GM18868 (cell line): Measurements from ENCODE around the gene PPP6R3.

ENCODE experiments used
- ATAC-seq: cut with Tn5 transposase; IDR thresholded peaks from one replicate; pipeline ENCODE4 v1.9.1; 2021; ENCODE audit warnings: mild to moderate bottlenecking, moderate library complexity; ENCODE audit not compliant: unreplicated experiment

The PPP6R3 gene, protein sequence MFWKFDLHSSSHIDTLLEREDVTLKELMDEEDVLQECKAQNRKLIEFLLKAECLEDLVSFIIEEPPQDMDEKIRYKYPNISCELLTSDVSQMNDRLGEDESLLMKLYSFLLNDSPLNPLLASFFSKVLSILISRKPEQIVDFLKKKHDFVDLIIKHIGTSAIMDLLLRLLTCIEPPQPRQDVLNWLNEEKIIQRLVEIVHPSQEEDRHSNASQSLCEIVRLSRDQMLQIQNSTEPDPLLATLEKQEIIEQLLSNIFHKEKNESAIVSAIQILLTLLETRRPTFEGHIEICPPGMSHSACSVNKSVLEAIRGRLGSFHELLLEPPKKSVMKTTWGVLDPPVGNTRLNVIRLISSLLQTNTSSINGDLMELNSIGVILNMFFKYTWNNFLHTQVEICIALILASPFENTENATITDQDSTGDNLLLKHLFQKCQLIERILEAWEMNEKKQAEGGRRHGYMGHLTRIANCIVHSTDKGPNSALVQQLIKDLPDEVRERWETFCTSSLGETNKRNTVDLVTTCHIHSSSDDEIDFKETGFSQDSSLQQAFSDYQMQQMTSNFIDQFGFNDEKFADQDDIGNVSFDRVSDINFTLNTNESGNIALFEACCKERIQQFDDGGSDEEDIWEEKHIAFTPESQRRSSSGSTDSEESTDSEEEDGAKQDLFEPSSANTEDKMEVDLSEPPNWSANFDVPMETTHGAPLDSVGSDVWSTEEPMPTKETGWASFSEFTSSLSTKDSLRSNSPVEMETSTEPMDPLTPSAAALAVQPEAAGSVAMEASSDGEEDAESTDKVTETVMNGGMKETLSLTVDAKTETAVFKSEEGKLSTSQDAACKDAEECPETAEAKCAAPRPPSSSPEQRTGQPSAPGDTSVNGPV

DNA sequence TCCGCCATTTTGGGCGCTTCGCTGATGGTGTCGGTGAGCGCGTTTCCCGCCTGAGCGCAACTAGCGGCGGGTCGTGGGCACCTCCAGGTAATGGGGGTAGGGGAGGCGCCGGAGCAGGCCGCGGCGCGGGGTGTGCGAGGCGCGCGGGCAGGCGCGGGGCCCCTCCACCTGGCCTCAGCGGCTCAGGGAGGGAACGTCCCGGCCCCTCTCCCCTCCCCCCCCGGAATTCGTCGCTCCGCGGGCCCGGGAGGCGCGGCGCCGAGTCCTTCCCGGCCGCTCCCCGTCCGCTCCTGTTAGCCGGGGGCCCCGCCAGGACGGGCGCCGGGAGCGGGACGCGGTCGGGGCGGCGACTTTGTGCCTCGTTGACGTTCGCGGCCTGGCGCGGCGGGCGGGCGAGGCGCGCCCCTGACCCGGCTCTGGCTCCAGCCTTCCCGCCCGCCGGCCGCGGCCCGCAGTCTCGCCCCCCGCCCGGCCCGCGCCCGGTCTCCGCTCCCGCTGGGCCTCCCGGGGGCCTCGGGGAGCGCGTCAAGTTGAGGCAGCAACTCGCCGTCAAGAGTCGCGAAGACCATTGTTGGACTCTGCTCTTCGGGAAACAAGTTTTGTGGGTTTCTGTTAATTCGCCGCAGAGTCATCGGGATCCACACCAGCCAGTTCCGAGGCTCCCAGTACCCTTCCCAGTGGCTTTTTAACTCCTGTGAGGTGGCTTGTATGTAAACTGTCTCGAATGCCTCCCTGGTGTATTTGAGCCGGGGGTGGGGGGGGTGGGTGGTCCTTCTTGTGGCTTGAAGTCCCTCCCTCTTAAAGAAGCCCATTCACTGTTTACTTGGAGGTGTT lies at the start of gene PPP6R3:
TSS of gene PPP6R3 (plus strand) at position 12 of the 834 bp plus-strand sequence. CDS start 76,913 bp downstream, outside the sequence.
- ATAC-seq: peak; percentile 27

DNA sequence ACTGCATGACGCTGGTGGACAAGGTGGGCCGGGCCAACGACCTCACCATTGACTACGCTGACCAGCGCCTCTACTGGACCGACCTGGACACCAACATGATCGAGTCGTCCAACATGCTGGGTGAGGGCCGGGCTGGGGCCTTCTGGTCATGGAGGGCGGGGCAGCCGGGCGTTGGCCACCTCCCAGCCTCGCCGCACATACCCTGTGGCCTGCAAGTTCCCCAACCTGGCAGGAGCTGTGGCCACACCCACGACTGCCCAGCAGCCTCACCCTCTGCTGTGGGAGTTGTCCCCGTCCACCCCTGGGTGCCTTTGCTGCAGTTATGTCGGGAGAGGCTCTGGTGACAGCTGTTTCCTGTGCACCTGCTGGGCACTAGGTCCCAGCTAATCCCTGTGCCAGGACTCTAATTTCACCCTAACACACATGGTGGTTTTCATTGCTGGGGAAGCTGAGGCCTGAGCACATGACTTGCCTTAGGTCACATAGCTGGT lies 49.0 kb upstream of the PPP6R3 start:
- ATAC-seq: no peak

DNA sequence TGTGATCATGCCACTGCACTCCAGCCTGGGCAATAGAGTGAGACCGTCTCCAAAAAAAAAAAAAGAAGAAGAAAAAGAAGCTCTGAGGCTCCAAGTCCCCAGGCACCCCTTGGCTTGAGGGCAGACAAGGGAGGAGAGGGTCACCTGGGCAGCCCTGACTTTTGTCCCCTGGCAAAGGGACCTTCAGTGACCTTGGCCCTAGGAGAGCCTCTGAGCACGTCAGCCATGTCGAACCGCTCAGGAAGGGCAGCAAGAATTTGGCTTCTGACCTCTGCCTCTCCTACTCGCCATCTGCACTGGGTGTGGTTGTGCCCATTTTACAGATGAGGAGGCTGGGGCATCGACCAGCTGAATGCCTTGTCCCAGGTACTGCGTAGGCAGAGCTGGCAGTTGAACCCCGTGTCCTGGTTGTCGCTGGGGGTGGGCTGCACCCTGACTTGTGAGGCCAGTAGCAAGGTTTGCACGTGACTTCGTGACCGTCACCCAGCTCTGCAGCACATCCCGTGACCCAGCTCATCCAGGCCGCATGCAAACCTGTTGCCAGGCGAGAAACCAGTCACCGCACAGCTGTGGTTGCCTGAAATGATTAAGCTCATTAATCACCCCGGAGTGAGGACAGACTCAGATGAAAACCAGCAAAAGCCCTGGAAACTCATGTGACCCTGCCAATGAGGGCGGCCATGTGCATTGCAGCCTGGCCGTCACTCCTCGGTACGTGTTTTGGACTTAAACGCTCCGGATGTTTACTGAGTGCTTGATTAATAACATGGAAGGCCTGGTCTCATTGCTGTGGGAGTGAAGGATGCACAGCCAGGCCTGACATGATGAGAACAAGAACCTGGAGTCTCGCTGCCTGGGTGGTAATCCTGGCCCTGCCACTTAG lies 47.7 kb upstream of the PPP6R3 start:
- no peak for ATAC-seq

DNA sequence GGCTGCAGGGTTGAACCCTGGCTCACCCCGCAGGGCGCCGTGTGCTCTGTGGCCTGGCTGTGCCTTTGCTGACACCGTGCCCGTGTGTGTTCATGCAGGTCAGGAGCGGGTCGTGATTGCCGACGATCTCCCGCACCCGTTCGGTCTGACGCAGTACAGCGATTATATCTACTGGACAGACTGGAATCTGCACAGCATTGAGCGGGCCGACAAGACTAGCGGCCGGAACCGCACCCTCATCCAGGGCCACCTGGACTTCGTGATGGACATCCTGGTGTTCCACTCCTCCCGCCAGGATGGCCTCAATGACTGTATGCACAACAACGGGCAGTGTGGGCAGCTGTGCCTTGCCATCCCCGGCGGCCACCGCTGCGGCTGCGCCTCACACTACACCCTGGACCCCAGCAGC lies 47.0 kb upstream of the PPP6R3 start:
- no peak for ATAC-seq

DNA sequence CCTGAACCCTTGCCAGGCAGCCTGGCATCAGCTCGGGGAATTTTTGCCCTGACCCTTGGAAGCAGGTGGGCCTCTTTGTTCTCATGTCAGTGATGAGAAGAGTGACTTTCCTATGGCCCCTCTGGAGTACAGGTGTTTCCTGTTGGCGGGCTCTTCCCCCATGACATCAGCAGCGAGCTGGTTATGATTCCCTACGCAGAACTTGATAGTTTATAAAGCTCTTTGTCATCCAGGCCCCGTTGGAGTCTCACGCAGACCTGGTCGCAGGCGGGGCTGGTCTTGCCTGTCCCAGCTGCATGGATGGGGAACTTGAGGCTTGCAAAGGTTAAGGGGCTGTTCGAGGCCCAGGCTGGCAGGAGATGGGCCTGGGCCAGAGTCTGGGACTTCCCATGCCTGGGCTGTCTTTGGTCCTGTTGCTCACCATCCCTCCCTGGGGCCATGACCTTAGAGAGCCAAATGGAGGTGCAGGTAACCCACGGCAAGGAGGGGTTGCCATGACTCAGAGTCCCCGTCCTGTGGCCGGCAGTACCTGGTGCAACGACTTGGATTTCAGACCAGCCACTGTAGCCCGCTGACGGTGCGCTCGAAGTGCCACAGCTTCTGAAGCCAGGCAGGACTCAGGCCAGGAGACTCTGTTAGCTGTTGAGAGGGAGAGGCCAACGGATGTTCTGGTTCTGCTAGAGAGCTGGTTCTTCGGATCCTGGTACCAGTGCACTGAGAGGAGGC lies 45.9 kb upstream of the PPP6R3 start:
- ATAC-seq: no peak

DNA sequence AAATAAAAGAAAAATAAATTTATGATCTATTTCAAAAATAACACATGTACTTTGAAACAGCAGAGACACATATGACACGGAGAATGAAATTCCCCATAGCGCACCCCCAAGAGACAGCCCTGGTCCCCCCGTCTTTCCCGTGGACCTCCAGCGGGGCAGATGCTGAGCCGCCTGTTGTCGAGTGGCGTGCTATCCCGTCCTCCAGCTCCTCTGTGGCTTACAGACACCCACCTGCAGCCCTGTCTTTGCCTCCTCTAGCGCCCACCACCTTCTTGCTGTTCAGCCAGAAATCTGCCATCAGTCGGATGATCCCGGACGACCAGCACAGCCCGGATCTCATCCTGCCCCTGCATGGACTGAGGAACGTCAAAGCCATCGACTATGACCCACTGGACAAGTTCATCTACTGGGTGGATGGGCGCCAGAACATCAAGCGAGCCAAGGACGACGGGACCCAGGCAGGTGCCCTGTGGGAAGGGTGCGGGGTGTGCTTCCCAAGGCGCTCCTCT lies 44.4 kb upstream of the PPP6R3 start:
- ATAC-seq: no peak

DNA sequence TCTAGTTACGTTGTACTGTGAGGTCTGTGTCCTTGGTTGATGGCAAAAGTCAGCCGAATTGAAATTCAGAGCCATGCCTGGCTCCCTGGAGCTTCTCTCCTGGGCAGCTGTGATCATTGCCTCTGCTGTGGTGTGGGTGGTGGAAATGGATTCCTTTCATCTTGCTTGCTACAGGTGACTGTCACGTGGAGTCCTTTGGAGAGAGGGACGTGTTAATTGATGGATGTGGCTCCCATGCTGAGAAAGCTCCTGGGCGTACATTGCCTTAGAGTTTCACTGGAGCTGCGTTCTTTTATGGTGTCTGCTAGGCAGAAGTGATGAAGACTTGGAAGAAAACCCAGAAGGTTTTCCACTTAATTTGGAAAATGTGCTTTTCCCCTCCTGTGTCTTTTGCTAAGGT lies 41.9 kb upstream of the PPP6R3 start:
- no peak for ATAC-seq

DNA sequence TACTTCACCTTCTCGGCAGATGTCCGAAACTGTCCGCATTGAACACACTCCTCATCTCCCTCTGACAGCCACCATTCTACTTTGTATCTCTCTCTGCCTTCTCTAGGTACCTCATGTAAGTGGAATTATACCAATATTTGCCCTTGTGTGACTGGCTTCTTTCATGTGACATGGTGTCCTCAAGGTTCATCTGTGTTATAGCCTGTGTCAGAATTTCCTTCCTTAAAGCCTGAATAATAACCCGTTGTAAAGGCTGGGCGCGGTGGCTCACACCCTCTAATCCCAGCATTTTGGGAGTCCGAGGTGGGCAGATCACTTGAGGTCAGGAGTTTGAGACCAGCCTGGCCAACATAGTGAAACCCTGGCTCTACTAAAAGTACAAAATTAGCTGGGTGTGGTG lies 40.4 kb upstream of the PPP6R3 start:
- ATAC-seq: no peak

DNA sequence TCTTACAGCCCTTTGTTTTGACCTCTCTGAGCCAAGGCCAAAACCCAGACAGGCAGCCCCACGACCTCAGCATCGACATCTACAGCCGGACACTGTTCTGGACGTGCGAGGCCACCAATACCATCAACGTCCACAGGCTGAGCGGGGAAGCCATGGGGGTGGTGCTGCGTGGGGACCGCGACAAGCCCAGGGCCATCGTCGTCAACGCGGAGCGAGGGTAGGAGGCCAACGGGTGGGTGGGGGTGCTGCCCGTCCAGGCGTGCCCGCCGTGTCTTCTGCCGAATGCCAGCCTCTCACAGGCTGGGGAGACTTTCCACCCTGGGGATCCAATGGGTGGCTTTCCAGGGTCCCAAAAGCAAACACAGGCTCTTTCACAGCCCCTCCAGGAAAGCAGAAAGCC lies 37.1 kb upstream of the PPP6R3 start:
- ATAC-seq: no peak

DNA sequence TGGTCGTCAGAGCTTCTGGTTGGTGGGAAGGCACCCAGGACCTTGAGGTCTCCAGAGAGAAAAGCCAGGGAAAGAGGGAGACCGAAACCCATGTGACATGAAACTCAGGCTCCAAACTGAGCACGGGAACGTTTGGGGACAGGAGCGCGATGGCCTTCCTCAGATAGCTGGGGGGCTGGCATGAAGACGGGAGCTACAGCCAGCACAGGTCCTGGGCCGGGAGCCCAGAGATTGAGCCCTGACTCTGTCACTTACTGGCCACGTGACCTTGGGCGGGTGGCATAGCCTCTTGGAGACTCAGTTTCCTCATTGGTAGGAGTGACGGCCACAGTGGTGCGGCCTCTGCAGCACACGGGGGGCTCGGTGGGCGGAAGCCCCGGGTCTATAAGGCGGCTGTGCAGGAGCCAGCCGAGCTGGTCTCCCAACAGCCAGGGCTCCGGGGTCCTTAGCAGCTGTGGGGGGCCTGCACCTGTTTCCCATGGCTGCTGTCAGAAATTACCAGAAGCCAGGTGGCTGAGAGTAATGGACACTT lies 36.4 kb upstream of the PPP6R3 start:
- no peak for ATAC-seq

DNA sequence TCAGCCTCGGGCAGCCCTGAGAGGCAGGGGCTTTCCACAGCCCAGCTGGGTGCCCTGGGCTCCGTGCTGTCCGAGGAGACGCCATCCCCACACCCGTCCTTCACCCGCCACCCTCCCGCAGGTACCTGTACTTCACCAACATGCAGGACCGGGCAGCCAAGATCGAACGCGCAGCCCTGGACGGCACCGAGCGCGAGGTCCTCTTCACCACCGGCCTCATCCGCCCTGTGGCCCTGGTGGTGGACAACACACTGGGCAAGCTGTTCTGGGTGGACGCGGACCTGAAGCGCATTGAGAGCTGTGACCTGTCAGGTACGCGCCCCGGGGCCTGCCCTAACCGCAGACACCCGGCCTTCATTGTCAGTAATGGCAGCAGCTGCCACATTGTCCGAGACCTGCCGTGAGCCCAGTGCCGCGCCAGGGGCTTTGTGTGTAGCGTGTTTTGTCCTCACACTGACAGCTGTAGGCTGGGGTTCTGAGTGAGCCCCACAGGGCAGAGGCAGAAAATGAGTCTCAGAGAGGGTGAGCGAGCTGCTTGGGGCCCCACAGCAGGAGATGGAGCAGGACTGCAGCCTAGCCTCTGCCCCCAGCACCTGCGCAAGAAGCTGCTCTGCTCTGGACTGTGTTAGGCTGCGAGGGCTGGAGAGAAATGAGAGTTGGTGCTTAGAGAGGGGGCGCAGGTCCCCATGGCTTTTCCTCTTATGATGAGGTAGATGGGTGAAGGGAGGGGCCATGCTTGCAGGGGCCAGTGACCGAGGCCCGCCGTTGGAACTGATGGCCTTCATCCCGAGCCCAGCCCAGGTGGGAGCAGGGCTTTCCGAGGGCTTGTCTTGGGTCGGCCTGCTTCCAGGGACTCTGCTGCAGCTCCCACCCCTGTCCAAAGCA lies 35.3 kb upstream of the PPP6R3 start:
- ATAC-seq: no peak

DNA sequence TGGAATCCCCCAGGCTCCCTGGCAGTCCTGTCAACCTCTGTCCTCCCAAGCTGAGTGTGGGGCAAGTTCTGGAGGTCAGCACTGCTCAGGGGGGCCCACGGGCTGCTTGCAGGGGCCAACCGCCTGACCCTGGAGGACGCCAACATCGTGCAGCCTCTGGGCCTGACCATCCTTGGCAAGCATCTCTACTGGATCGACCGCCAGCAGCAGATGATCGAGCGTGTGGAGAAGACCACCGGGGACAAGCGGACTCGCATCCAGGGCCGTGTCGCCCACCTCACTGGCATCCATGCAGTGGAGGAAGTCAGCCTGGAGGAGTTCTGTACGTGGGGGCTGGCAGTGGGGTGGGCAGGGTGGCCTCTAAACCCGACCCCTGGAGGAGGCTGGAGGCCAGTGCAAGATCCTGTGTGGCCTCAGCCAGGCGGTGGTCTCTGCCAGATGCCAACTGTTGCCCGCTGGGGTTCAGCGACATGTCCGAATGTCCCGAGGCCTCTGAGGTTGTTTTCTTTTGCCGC lies 34.6 kb upstream of the PPP6R3 start:
- no peak for ATAC-seq

DNA sequence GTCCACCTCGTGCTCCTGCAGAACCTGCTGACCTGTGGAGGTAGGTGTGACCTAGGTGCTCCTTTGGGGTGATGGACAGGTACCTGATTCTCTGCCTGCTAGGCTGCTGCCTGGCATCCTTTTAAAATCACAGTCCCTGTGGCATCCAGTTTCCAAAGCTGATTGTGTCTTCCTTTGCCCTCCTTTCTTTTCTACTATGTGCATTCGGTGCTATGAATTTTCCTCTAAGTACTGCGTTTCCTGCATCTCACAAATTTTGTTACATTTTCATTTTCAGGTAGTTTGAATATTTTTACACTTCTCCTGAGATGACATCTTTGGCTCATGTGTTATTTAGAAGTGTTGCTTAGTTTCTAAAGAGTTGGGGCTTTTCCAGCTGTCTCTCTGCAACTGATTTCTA lies 30.9 kb upstream of the PPP6R3 start:
- no peak for ATAC-seq

DNA sequence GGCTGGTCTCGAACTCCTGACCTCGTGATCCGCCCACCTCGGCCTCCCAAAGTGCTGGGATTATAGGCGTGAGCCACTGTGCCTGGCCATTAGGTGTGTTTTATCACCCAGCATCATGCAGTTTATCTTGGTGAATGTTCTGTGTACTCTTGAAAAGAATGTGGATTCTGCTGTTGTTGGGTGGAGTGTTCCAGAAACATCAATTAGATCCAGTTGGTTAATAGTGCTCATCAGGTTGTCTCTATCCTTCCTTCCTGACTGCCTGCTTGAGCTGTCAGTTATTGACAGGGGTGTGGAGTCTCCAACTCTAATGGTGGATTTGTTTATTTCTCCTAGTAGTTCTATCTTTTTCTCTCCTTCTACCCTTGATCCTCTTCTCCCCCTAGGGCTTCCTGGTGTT lies 30.2 kb upstream of the PPP6R3 start:
- ATAC-seq: no peak

DNA sequence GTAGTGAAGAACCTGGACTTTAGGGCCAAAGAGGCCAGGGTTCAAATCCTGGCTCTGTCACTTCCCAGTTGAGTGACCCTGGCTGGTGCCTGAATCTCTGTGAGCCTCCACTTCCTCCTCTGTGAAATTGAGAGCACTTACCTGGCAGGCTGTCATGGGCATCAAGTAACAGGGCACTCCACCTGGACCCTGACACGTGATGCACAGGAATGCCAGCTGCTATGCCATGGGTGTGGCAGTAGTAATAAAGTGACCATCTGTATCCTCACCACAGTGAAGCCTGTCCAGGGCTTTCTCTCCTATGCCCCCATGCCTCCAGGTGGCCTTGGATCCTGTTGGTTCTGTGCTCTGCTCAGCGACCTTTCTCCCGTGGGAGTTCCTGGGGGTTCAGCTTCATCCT lies 29.8 kb upstream of the PPP6R3 start:
- ATAC-seq: no peak

DNA sequence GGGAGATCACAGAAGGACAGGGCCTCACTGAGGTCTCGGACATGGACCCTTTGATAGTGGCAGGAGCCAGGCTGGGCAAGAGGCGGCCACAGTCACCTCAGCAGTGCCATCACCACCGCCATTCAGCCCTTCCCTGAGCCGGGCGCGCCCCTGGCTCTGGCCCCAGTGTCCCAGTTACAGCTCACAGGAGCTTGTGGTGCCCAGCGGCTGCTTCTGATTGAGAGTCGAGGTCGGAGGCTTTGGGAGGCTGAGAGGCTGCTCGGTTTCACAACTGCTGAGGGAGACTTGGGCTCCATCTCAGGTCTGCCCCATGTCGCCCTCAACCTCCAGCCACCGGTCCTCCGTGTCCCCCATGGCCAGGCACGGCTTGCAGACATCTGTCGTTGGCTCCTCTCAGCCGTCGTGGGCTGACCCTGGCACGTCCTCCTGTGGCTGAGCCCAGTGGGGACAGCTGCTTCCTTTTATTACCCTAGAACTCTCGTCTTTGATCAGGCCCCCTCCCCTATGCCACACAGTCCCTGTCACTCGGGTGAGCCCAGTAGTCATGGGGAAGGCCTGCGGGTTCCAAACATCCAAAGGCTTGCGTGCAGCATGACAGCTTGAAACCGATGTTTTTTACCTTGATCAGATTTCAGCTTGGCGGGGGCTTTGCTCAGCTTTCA lies 28.4 kb upstream of the PPP6R3 start:
- no peak for ATAC-seq

DNA sequence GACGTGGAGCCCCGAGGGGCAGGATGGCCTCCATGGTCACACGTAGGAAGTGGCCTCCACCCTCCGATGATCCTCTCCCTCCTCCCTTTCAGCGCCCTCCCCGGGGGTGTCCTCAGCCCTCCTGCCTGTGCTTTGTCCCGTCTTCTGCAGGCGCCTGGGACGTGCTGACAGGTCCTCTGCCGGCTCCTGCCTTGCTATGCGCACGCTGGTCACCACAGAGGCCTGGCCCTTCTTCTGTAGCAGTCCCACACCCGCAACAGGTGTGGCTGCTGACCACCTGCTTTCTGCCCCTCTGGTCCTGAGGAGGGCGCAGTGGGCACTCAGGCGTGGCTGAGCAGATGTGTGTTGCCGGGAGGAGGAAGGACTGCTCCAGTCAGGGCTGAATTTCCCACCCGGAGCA lies 27.7 kb upstream of the PPP6R3 start:
- ATAC-seq: no peak
